SU-DHL-6 (cell line): Measurements from ENCODE around the gene SPNS3.

Experiments
- H2AFZ ChIP-seq: fragments of 200-600 bp; sonication (generic); 2 replicates; pipeline ENCODE4 v1.6.1; 2014; ENCODE audit warnings: low read depth, mild to moderate bottlenecking, moderate library complexity, mixed read lengths, antibody characterized with exemption, low read length; ENCODE audit not compliant: severe bottlenecking
- H3F3A ChIP-seq: fragments of 200-600 bp; shearing (Covaris generic); 2 replicates; pipeline ENCODE4 v1.6.0; 2016; ENCODE audit warnings: antibody characterized with exemption, mild to moderate bottlenecking; ENCODE audit not compliant: insufficient read depth
- H3K27ac ChIP-seq: fragments of 200-600 bp; sonication (generic); 2 replicates; pipeline ENCODE4 v1.5.1; 2016; ENCODE audit warnings: low read depth, mild to moderate bottlenecking, low read length, moderate library complexity, mixed read lengths
- H3K27me3 ChIP-seq: fragments of 200-600 bp; sonication (generic), shearing (Covaris generic); 2 replicates; pipeline ENCODE4 v1.6.0; 2014; ENCODE audit warnings: mild to moderate bottlenecking, low read length
- H3K36me3 ChIP-seq: fragments of 200-600 bp; sonication (generic); 2 replicates; pipeline ENCODE4 v1.6.1; 2014; ENCODE audit warnings: mild to moderate bottlenecking, low read length, mixed read lengths
- H3K4me2 ChIP-seq: fragments of 300-600, 200-600 bp; shearing (Covaris generic), sonication (generic); 2 replicates; pipeline ENCODE4 v1.6.0; 2014; ENCODE audit warnings: low read length, low read depth, mild to moderate bottlenecking; ENCODE audit not compliant: poor library complexity, severe bottlenecking
- H3K4me3 ChIP-seq: fragments of 200-600 bp; sonication (generic); 2 replicates; pipeline ENCODE4 v1.5.1; 2014; ENCODE audit warnings: antibody characterized with exemption, low read length, mild to moderate bottlenecking, mixed read lengths; ENCODE audit not compliant: insufficient read depth, poor library complexity, severe bottlenecking
- H3K79me2 ChIP-seq: fragments of 200-600 bp; sonication (generic); 2 replicates; pipeline ENCODE4 v1.6.1; 2014; ENCODE audit warnings: mild to moderate bottlenecking, low read length, moderate library complexity; ENCODE audit not compliant: insufficient read depth
- H3K9ac ChIP-seq: fragments of 200-600 bp; sonication (generic); 2 replicates; pipeline ENCODE4 v1.7.0; 2014; ENCODE audit warnings: mild to moderate bottlenecking, low read length
- H3K9me2 ChIP-seq: fragments of 200-600 bp; sonication (generic); replicated peaks from 2 replicates; pipeline ENCODE4 v1.6.1; 2014; ENCODE audit warnings: low read length; ENCODE audit not compliant: insufficient read depth
- H3K9me3 ChIP-seq: fragments of 200-600 bp; sonication (generic); 2 replicates; pipeline ENCODE4 v1.6.1; 2014; ENCODE audit warnings: low read length, mixed read lengths; ENCODE audit not compliant: insufficient read depth
- H4K20me1 ChIP-seq: fragments of 200-600 bp; sonication (generic); 2 replicates; pipeline ENCODE4 v1.6.1; 2014; ENCODE audit warnings: low read depth, mild to moderate bottlenecking, antibody characterized with exemption, low read length, moderate library complexity, mixed read lengths
- EZH2phosphoT487 ChIP-seq: fragments of 200-600 bp; sonication (generic), shearing (Covaris generic); conservative IDR thresholded peaks from 2 replicates; pipeline ENCODE4 v1.6.1; 2018; ENCODE audit warnings: mild to moderate bottlenecking, antibody characterized with exemption, low read length, moderate library complexity, mixed read lengths
- TF ChIP-seq, protein P1 (sequence below): fragments of 200-600 bp; sonication (generic); IDR thresholded peaks from one replicate; pipeline ENCODE4 v1.5.1; 2017; ENCODE audit warnings: antibody characterized with exemption, mild to moderate bottlenecking, low read length, moderate library complexity; ENCODE audit not compliant: insufficient read depth, poor library complexity, severe bottlenecking

SPNS3 gene

DNA sequence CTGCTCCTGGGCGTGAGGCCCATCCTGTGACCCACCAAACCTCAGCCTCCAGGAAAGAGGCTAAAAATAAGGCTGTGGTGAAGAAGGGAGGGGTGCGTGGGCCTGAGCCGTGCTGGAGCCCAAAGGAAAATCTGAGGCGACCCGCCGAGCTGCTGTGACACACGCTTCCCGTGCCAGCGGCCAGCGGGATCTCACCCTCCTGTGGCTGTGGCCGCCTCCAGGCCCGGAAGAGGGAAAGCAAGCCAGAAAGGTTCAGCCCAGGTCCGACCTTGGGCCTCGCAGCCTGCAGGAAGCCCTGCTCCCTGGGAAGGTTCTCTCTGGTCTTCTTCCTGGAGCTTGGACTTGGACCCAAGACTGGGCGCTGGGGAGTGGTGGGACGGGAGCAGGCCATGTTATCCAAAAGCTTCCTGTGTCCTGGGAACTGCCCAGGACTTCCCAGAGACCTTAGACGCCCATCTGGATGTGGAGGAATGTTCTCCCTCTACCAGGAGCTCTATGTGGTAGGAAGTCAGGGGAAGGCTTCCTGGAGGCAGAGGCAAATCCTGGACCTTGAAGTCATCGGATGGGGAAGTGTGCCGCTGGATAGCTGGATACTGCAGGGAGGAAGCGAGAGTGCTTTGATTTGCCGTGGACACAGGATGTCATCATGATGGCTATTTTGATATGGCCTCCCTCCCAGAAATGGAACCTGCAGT, 76.3 kb downstream of the SPNS3 start:
- Histone ChIP-seq H3K9me3 (no peaks in the 10 kb centered on the region), H3K9ac (no peak overlapping the region), H3K4me2 (no peak overlapping the region), H3K27ac (no peak overlapping the region), H3K79me2 (no peaks in the 10 kb centered on the region), H3K4me3 (no peak overlapping the region), H3K9me2 (no peaks in the 10 kb centered on the region), H3F3A (no peaks in the 10 kb centered on the region), H4K20me1 (no peaks in the 10 kb centered on the region), H2AFZ (no peak overlapping the region), H3K27me3 (no peaks in the 10 kb centered on the region), H3K36me3 (no peaks in the 10 kb centered on the region)
- TF ChIP-seq, protein P1, sequence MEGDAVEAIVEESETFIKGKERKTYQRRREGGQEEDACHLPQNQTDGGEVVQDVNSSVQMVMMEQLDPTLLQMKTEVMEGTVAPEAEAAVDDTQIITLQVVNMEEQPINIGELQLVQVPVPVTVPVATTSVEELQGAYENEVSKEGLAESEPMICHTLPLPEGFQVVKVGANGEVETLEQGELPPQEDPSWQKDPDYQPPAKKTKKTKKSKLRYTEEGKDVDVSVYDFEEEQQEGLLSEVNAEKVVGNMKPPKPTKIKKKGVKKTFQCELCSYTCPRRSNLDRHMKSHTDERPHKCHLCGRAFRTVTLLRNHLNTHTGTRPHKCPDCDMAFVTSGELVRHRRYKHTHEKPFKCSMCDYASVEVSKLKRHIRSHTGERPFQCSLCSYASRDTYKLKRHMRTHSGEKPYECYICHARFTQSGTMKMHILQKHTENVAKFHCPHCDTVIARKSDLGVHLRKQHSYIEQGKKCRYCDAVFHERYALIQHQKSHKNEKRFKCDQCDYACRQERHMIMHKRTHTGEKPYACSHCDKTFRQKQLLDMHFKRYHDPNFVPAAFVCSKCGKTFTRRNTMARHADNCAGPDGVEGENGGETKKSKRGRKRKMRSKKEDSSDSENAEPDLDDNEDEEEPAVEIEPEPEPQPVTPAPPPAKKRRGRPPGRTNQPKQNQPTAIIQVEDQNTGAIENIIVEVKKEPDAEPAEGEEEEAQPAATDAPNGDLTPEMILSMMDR: no peak
- no peak for TF ChIP-seq EZH2phosphoT487

DNA sequence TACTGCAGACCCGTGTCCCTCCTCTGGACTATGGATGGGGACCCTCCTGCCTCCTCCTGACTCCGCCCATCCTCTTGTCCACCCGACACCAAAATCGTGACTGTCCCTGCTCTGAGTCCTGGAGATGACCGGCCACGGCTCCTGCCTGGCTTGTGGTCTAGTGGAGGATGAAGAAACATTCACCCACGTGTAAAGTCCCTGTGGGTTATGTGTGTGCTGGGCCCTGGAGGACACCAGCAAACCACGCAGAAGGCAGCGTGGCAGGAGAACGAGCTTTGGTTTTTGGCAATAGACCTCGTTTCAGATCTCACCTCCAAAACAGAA, 76.8 kb downstream of the SPNS3 start:
- H3K4me3 ChIP-seq: no peak overlapping the region
- H4K20me1 ChIP-seq: no peaks in the 10 kb centered on the region
- H3K4me2 ChIP-seq: no peak overlapping the region
- no peaks in the 10 kb centered on the region for H3K79me2 ChIP-seq
- no peak overlapping the region for H2AFZ ChIP-seq
- H3F3A ChIP-seq: no peaks in the 10 kb centered on the region
- H3K9me2 ChIP-seq: no peaks in the 10 kb centered on the region
- TF ChIP-seq, protein P1: no peak
- TF ChIP-seq EZH2phosphoT487: no peak
- H3K27me3 ChIP-seq: no peaks in the 10 kb centered on the region
- H3K27ac ChIP-seq: no peak overlapping the region
- H3K36me3 ChIP-seq: no peaks in the 10 kb centered on the region
- H3K9ac ChIP-seq: no peak overlapping the region
- H3K9me3 ChIP-seq: no peaks in the 10 kb centered on the region

DNA sequence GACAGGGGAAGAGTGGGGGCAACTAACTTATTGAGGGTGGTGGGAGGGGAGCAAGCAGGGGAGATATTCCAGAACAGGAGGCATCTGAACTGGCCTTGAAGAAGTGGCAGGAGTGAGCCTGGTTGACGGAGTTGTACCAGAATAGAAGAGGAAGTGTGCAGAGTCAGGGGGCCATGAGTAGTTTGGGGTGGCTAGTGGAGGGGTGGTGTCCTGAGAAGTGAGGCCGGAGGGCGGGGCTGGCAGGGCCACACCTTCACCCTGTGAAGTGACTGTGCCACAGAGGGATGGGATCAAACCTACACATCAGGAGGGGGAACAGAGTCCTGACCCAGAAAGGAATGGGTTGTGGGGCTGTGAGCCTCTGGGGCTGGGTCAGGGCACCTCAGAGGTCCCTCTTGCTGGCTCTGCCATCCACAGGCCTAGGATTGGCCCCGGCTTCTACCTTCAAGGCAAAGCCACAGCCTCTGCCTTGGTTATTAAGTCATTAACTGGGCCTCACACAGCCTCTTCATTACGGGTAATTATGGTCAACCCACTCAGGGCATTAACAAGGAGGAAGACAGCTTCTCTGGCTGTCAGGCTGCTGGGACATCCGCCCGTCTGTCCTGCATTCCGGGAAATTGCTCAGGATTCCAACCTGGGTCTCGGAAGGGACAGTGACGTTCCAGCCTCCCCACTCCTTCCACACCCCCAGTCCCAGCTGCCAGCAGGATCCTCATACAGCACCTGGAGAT, 77.6 kb downstream of the SPNS3 start:
- no peaks in the 10 kb centered on the region for H3K27me3 ChIP-seq
- no peaks in the 10 kb centered on the region for H3K9me3 ChIP-seq
- H4K20me1 ChIP-seq: no peaks in the 10 kb centered on the region
- H2AFZ ChIP-seq: no peak overlapping the region
- H3K4me3 ChIP-seq: no peak overlapping the region
- no peaks in the 10 kb centered on the region for H3F3A ChIP-seq
- no peaks in the 10 kb centered on the region for H3K9me2 ChIP-seq
- no peak overlapping the region for H3K27ac ChIP-seq
- H3K4me2 ChIP-seq: no peak overlapping the region
- H3K36me3 ChIP-seq: no peaks in the 10 kb centered on the region
- no peak for TF ChIP-seq EZH2phosphoT487
- TF ChIP-seq, protein P1: no peak
- H3K9ac ChIP-seq: no peak overlapping the region
- no peaks in the 10 kb centered on the region for H3K79me2 ChIP-seq
